ENCODE results near the gene MAP4K3.
"Not testable (repeated sequence)": the region's sequence is repeated elsewhere in the genome, so short reads cannot be mapped to it uniquely, and the experiment has no call there.

MAP4K3 gene

GRCh38 chr2:39370101-39370500 lies 67.0 kb downstream of the MAP4K3 start:
- no peak for DNase-seq (ENCODE audit: low read depth)

GRCh38 chr2:39368846-39369245 lies 68.2 kb downstream of the MAP4K3 start:
- no peak for DNase-seq (ENCODE audit: low read depth)

- DNase-seq (ENCODE audit: low read depth): no peak
Observed at GRCh38 chr2:39368376-39368775, 68.7 kb downstream of the MAP4K3 start.

- no peak for DNase-seq (ENCODE audit: low read depth)
Observed at GRCh38 chr2:39362595-39362994, 74.5 kb downstream of the MAP4K3 start.

DNA sequence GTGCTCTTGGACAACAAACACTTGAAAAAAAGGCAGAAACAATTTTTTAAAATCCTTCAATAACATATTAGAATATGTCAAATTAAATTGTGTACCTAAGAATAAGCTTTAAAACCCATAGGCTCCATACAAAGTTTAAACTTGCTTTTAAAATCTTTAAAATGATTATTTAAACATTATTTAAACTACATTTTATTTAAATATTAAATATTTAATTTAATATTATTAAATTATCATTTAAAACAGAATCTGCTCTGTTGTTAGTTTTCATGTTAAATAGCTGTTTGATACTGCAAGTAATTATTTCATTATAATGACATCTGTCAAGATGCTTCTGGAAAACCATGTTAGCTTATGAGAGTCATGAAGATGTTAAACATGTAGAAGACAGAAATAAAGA lies 75.6 kb downstream of the MAP4K3 start:
- DNase-seq (ENCODE audit: low read depth): no peak

GRCh38 chr2:39360342-39360741 lies 76.7 kb downstream of the MAP4K3 start:
- not testable (repeated sequence) for DNase-seq (ENCODE audit: low read depth)

DNA sequence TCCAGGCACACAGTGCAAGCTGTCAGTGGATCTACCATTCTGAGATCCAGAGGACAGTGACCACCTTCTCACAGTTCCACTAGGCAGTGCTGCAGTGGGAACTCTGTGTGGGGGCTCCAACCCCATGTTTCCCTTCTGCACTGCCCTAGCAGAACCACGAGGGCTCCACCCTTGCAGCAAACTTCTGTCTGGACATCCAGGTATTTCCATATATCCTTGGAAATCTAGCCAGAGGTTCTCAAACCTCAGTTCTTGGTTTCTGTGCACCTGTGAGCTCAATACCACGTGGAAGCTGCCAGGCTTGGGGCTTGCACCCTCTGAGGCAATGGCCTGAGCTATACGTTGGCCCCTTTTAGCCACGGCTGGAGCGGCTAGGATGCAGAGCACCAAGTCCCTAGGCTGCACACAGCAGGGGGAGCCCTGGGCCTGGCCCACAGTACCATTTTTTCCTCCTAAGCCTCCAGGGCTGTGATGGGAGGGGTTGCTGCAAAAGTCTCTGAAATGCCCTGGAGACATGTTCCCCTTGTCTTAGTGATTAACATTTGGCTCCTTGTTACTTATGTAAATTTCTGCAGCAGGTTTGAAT lies 77.5 kb downstream of the MAP4K3 start:
- DNase-seq (ENCODE audit: low read depth): no peak

DNA sequence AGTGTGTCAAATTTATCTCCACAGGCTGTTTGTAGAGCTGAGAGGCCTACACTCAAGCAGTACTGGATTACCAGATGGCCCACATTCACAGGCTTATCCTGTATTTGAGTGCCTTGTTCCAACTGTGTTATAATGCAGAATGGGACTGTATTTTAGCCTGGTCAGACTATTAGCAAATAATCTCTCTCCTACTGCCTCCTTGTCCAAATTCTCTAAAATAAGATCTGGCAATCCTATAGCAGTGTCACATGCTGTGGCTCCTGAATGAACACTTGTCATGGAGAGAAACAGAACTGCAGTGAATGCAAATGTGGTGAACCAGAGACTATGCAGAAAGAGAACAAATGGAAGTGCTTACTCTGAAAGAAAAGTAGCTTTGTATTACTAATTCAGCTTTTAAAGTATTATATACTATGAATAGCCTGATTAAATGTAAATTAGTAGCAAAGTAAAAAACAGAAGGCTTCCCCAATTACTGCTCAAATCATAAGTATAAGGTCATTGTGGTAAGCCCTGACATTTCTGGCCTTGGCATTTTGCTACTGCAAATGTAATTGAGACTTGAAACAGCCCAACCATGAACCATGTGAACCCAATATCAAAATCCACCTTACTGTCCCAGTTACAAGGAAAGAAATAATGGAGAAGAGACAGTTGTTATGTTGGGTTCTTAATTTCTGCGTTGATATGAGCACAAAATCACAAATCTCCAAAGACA lies 80.0 kb downstream of the MAP4K3 start:
- DNase-seq (ENCODE audit: low read depth): no peak

DNA sequence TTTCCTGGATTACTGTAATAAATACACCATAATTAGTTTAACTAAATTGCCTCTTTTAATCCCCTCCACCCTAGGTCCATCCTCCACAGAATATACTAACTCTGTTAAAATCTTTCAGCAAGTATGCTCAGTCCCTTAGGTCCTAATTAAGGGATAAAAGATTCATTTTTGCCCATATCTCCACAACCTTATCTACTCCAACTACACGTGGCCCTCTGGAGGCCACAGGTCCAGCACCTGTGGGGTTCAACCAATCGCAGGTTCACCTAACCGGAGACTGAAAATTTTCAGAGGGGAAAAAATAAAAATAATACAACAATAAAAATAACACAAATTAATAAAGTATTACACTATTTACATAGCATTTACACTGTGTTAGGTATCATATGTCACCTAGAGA lies 86.4 kb downstream of the MAP4K3 start:
- no peak for DNase-seq (ENCODE audit: low read depth)

GRCh38 chr2:39338502-39338901 lies 98.6 kb downstream of the MAP4K3 start:
- no peak for DNase-seq (ENCODE audit: low read depth)

GRCh38 chr2:39335930-39336329 lies 101.2 kb downstream of the MAP4K3 start:
- no peak for DNase-seq (ENCODE audit: low read depth)

GRCh38 chr2:39334978-39335377 lies 102.1 kb downstream of the MAP4K3 start:
- no peak for DNase-seq (ENCODE audit: low read depth)

GRCh38 chr2:39334529-39334928 lies 102.6 kb downstream of the MAP4K3 start:
- DNase-seq (ENCODE audit: low read depth): no peak

- DNase-seq (ENCODE audit: low read depth): no peak
Observed at GRCh38 chr2:39326644-39327043, 110.4 kb downstream of the MAP4K3 start.

DNA sequence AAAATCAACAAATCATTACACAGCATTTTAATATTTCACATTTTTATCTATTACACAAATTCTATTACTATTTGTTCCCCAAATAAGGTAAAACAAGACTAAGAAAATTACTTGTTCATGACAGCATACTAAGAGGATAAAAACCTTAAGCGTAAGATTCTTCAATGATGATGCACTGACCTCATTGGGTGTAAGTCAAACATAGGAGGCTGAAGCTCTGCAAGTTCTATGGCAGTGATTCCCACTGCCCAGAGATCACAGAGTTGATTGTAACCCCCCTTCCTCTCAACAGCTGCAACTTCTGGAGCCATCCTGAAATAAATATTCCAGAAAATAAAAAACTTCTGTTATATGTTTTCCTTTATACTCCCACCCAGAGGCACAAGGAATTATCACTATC lies 111.1 kb downstream of the MAP4K3 start:
- no peak for DNase-seq (ENCODE audit: low read depth)

DNA sequence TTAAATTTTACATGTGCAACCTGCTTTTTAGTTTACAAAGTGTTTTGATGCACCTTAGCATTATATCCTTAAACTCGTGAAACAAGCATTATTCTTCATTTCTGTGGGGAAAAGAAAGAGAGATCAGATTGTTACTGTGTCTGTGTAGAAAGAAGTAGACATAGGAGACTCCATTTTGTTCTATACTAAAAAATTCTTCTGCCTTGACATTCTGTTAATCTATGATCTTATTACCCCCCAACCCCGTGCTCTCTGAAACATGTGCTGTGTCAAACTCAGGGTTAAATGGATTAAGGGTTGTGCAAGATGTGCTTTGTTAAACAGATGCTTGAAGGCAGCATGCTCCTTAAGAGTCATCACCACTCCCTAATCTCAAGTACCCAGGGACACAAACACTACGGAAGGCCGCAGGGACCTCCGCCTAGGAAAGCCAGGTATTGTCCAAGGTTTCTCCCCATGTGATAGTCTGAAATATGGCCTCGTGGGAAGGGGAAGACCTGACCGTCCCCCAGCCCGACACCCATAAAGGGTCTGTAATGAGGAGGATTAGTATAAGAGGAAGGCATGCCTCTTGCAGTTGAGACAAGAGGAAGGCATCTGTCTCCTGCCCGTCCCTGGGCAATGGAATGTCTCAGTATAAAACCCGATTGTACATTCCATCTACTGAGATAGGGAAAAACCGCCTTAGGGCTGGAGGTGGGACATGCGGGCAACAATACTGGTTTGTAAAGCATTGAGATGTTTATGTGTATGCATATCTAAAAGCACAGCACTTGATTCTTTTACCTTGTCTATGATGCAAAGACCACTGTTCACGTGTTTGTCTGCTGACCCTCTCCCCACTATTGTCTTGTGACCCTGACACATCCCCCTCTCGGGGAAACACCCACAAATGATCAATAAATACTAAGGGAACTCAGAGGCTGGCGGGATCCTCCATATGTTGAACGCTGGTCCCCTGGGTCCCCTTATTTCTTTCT lies 115.7 kb downstream of the MAP4K3 start:
- DNase-seq (ENCODE audit: low read depth): not testable (repeated sequence)

DNA sequence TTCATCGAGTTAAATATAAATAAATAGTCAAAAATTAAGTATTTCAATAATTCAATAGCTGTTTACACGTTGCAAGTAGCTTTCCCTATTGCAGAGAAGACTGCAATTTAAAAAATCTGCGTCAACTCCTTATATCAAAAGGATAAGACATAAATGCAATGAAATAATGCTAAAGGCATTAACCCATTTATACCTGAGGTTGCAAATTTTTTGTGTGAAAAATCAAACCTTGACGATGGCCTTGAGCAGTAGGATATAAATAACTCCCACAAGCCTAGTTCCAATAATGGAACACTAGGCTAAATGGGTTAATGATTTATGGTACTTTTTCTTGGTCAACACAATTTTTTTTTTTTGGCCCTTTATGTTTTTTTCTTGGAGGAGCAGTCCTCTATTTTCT lies 116.9 kb downstream of the MAP4K3 start:
- DNase-seq (ENCODE audit: low read depth): no peak

DNA sequence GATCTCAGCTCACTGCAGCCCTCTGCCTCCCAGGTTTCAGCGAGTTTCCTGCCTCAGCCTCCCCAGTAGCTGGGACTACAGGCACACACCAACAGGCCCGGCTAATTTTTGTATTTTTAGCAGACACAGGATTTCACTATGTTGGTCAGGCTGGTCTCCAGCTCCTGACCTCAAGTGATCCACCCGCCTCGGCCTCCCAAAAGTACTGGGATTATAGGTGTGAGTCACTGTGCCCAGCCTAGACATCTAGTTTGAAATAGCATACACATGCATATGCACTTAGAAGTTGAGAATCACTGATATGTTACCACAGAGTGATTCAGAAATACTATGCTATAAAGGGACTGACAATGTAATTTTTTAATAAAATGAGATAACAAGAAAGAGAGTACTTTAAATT lies 123.5 kb downstream of the MAP4K3 start:
- no peak for DNase-seq (ENCODE audit: low read depth)

GRCh38 chr2:39311469-39311868 lies 125.6 kb downstream of the MAP4K3 start:
- DNase-seq (ENCODE audit: low read depth): no peak

- DNase-seq (ENCODE audit: low read depth): no peak
Observed at GRCh38 chr2:39308778-39309177, 128.3 kb downstream of the MAP4K3 start.

- no peak for DNase-seq (ENCODE audit: low read depth)
Observed at GRCh38 chr2:39306626-39307025, 130.5 kb downstream of the MAP4K3 start.

- DNase-seq (ENCODE audit: low read depth): no peak
Observed at GRCh38 chr2:39304729-39305128, 132.4 kb downstream of the MAP4K3 start.

GRCh38 chr2:39304200-39304599 lies 132.9 kb downstream of the MAP4K3 start:
- no peak for DNase-seq (ENCODE audit: low read depth)
